H1 (cell line): Measurements from ENCODE around the gene ARHGAP10. TPM values are rescaled to one million over a fixed set of nuclear protein-coding genes. Genes with fewer than 3 reads are reported as not detected.

Source experiments
- CTCF ChIA-PET: fragments of 300-600 bp; sonication (Branson Sonifier 250); formaldehyde crosslinking; loops from one replicate; lab custom pipeline; 2021; ENCODE audit not compliant: partially characterized antibody; lab: Charles Lee
- POLR2A ChIA-PET: fragments of 300-600 bp; sonication (Branson Sonifier 250); formaldehyde crosslinking; loops from one replicate; lab custom pipeline; 2021; ENCODE audit warnings: inconsistent platforms; ENCODE audit not compliant: partially characterized antibody; lab: Charles Lee
- DNase-seq, 2 experiments: peaks; one replicate each; pipeline versions ENCODE4 v3.0.0 to v3.0.0-alpha.2; 2010 to 2022; ENCODE audit warnings: low spot score in 2 of 2, low read depth in 1 of 2, mixed read lengths in 1 of 2
- FAIRE-seq: peaks from 2 replicates; lab custom pipeline; 2011; peaks lifted over from hg19 to GRCh38; lab: Jason Lieb, UNC
- H2AFZ ChIP-seq: 2 replicates; pipeline ENCODE4 v1.8.1; 2012; ENCODE audit warnings: low read length, inconsistent platforms
- H2AK5ac ChIP-seq: 2 replicates; pipeline ENCODE4 v1.6.1; 2013; ENCODE audit warnings: low read depth, low read length
- H2BK120ac ChIP-seq: replicated peaks from 2 replicates; pipeline ENCODE3; 2013; ENCODE audit warnings: low read depth, low read length, inconsistent platforms
- H2BK12ac ChIP-seq: 2 replicates; pipeline ENCODE4 v1.6.1; 2013; ENCODE audit warnings: low read depth, low read length
- H2BK15ac ChIP-seq: 2 replicates; pipeline ENCODE4 v1.6.1; 2013; ENCODE audit warnings: low read length
- H2BK20ac ChIP-seq: 2 replicates; pipeline ENCODE4 v1.6.1; 2013; ENCODE audit warnings: low read length
- H2BK5ac ChIP-seq: 2 replicates; pipeline ENCODE4 v1.6.1; 2013; ENCODE audit warnings: low read depth, low read length
- H3K14ac ChIP-seq: 2 replicates; pipeline ENCODE4 v1.6.1; 2013; ENCODE audit warnings: inconsistent platforms; ENCODE audit not compliant: insufficient read length
- H3K18ac ChIP-seq: 2 replicates; pipeline ENCODE4 v1.6.1; 2013; ENCODE audit warnings: low read length; ENCODE audit errors: extremely low read depth
- H3K23ac ChIP-seq: 2 replicates; pipeline ENCODE4 v1.6.1; 2013; ENCODE audit warnings: inconsistent platforms; ENCODE audit not compliant: insufficient read length
- H3K23me2 ChIP-seq: 2 replicates; pipeline ENCODE4 v1.6.1; 2013; ENCODE audit warnings: low read depth, low read length
- H3K27ac ChIP-seq: 2 replicates; pipeline ENCODE4 v1.6.1; 2011; ENCODE audit warnings: low read depth, low read length, inconsistent platforms
- H3K27me3 ChIP-seq, 4 experiments: replicated peaks in 1 of 4; 1 replicate in 1 of 4; 2 replicates in 3 of 4; pipeline versions ENCODE4 v1.6.1 to v1.8.1; 2011 to 2013; ENCODE audit warnings: low read length in 3 of 4, mild to moderate bottlenecking in 3 of 4, inconsistent platforms in 2 of 4, mixed read lengths in 2 of 4, moderate library complexity in 1 of 4; ENCODE audit not compliant: control insufficient read depth in 3 of 4, insufficient read depth in 3 of 4; ENCODE audit errors: extremely low read depth in 1 of 4
- H3K36me3 ChIP-seq, 4 experiments: 2 replicates each; pipeline versions ENCODE4 v1.6.1 to v1.8.1; 2011 to 2013; ENCODE audit warnings: mild to moderate bottlenecking in 4 of 4, low read length in 3 of 4, moderate library complexity in 2 of 4, control low read depth in 1 of 4, inconsistent platforms in 1 of 4; ENCODE audit not compliant: insufficient read depth in 4 of 4, control insufficient read depth in 2 of 4
- H3K4ac ChIP-seq: replicated peaks from 2 replicates; pipeline ENCODE3; 2013; ENCODE audit warnings: low read length, low read depth, mixed read lengths, inconsistent platforms; ENCODE audit not compliant: insufficient read length
- H3K4me1 ChIP-seq, 4 experiments: replicated peaks in 1 of 4; 1 replicate in 1 of 4; 2 replicates in 3 of 4; pipeline versions ENCODE4 v1.6.1 to v1.8.1; 2011 to 2013; ENCODE audit warnings: low read length in 3 of 4, inconsistent platforms in 2 of 4, mixed read lengths in 1 of 4; ENCODE audit not compliant: insufficient read depth in 4 of 4, control insufficient read depth in 3 of 4
- H3K4me2 ChIP-seq, 2 experiments: 2 replicates each; pipeline versions ENCODE4 v1.6.1 to v1.8.1; 2011 to 2013; ENCODE audit warnings: low read depth in 2 of 2, low read length in 2 of 2, control low read depth in 1 of 2, inconsistent platforms in 1 of 2, mild to moderate bottlenecking in 1 of 2; ENCODE audit not compliant: insufficient read depth in 1 of 2
- H3K4me3 ChIP-seq, 4 experiments: fragments of 200-600, 300-600 bp in 1 of 4; sonication (generic), shearing (Covaris generic), sonication (Bioruptor Twin) in 1 of 4; 2 replicates each; pipeline versions ENCODE4 v1.5.1 to v1.8.1; 2011 to 2016; ENCODE audit warnings: low read length in 4 of 4, low read depth in 3 of 4, control low read depth in 2 of 4, inconsistent platforms in 2 of 4, mild to moderate bottlenecking in 2 of 4, mixed read lengths in 1 of 4, moderate library complexity in 1 of 4; ENCODE audit not compliant: insufficient read depth in 2 of 4; ENCODE audit errors: extremely low read depth in 1 of 4
- H3K56ac ChIP-seq: replicated peaks from 2 replicates; pipeline ENCODE3; 2013; ENCODE audit warnings: low read depth, mild to moderate bottlenecking, mixed read lengths, low read length, inconsistent platforms; ENCODE audit not compliant: insufficient read length
- H3K79me1 ChIP-seq: 2 replicates; pipeline ENCODE4 v1.6.1; 2013; ENCODE audit warnings: low read depth, low read length, control low read depth
- H3K79me2 ChIP-seq, 2 experiments: 2 replicates each; pipeline versions ENCODE4 v1.6.1 to v1.8.1; 2012 to 2013; ENCODE audit warnings: low read length in 2 of 2, mild to moderate bottlenecking in 2 of 2, inconsistent platforms in 1 of 2; ENCODE audit not compliant: insufficient read depth in 2 of 2, control insufficient read depth in 1 of 2
- H3K9ac ChIP-seq, 4 experiments: replicated peaks in 1 of 4; 1 replicate in 1 of 4; 2 replicates in 3 of 4; pipeline versions ENCODE4 v1.6.1 to v1.8.1; 2011 to 2013; ENCODE audit warnings: low read depth in 3 of 4, low read length in 3 of 4, control low read depth in 2 of 4, mild to moderate bottlenecking in 2 of 4, moderate library complexity in 2 of 4, inconsistent platforms in 1 of 4; ENCODE audit errors: extremely low read depth in 1 of 4
- H3K9me3 ChIP-seq, 2 experiments: 2 replicates each; pipeline versions ENCODE4 v1.6.1 to v1.8.1; 2012 to 2013; ENCODE audit warnings: mild to moderate bottlenecking in 2 of 2, moderate library complexity in 2 of 2, control low read depth in 1 of 2, inconsistent platforms in 1 of 2, low read depth in 1 of 2, low read length in 1 of 2, mixed read lengths in 1 of 2; ENCODE audit not compliant: insufficient read depth in 2 of 2
- H4K20me1 ChIP-seq, 2 experiments: replicated peaks in 1 of 2; 2 replicates each; pipeline versions ENCODE3 to v1.8.1; 2011 to 2013; ENCODE audit warnings: inconsistent platforms in 2 of 2, low read length in 2 of 2, mild to moderate bottlenecking in 1 of 2; ENCODE audit not compliant: insufficient read depth in 2 of 2, control insufficient read depth in 1 of 2
- H4K5ac ChIP-seq: 2 replicates; pipeline ENCODE4 v1.6.1; 2013; ENCODE audit warnings: low read length, low read depth, mixed read lengths, inconsistent platforms; ENCODE audit not compliant: insufficient read length
- H4K8ac ChIP-seq: 2 replicates; pipeline ENCODE4 v1.8.0; 2013; ENCODE audit warnings: mild to moderate bottlenecking, moderate library complexity, low read length, inconsistent platforms; ENCODE audit not compliant: insufficient read depth; ENCODE audit errors: extremely low read depth
- H4K91ac ChIP-seq: replicated peaks from 2 replicates; pipeline ENCODE3; 2013; ENCODE audit warnings: low read length, mixed read lengths, inconsistent platforms; ENCODE audit not compliant: insufficient read length
- ASH2L ChIP-seq: fragments of 200-600, 300-600 bp; sonication (generic); IDR thresholded peaks from one replicate; pipeline ENCODE4 v1.7.1; 2017; ENCODE audit warnings: low read length
- CBX8 ChIP-seq: fragments of 300-800, 300-1000 bp; sonication (generic); IDR thresholded peaks from 2 replicates; pipeline ENCODE4 v1.7.1; 2016; ENCODE audit warnings: low read depth, low read length, borderline replicate concordance
- CREB1 ChIP-seq: IDR thresholded peaks from 2 replicates; pipeline ENCODE4 v1.6.1; 2012; ENCODE audit warnings: inconsistent platforms
- EZH2 ChIP-seq: fragments of 200-600 bp; sonication (generic); IDR thresholded peaks from 2 replicates; pipeline ENCODE4 v1.7.1; 2012; ENCODE audit warnings: low read depth, mild to moderate bottlenecking, moderate library complexity, low read length, inconsistent platforms; ENCODE audit not compliant: severe bottlenecking
- GTF2F1 ChIP-seq: IDR thresholded peaks from 2 replicates; pipeline ENCODE4 v1.6.1; 2012; ENCODE audit warnings: low read depth, low read length, improper control_type of control experiment, borderline replicate concordance
- MAFK ChIP-seq: IDR thresholded peaks from 2 replicates; pipeline ENCODE4 v1.6.1; 2012; ENCODE audit warnings: low read depth, mild to moderate bottlenecking, improper control_type of control experiment, low read length
- POLR2A ChIP-seq, 2 experiments: IDR thresholded peaks; 1 replicate in 1 of 2; 2 replicates in 1 of 2; pipeline ENCODE4 v1.6.1; 2011; ENCODE audit warnings: low read depth in 2 of 2, low read length in 2 of 2, mild to moderate bottlenecking in 2 of 2; ENCODE audit errors: control extremely low read depth in 1 of 2
- RBBP5 ChIP-seq: IDR thresholded peaks from 2 replicates; pipeline ENCODE4 v1.7.1; 2012; ENCODE audit warnings: low read depth, mild to moderate bottlenecking, inconsistent platforms, low read length, moderate library complexity, borderline replicate concordance
- RFX5 ChIP-seq: IDR thresholded peaks from 2 replicates; pipeline ENCODE4 v1.6.1; 2011; ENCODE audit warnings: low read depth, low read length, improper control_type of control experiment, borderline replicate concordance
- RNF2 ChIP-seq: fragments of 200-900, 300-1000 bp; sonication (generic); IDR thresholded peaks from 2 replicates; pipeline ENCODE4 v1.7.1; 2016; ENCODE audit warnings: borderline replicate concordance, low read depth, mild to moderate bottlenecking, antibody characterized with exemption, low read length; ENCODE audit not compliant: poor library complexity, severe bottlenecking; ENCODE audit errors: missing control alignments
- RXRA ChIP-seq: IDR thresholded peaks from 2 replicates; pipeline ENCODE4 v1.6.1; 2011; ENCODE audit warnings: low read depth, mild to moderate bottlenecking, low read length, moderate library complexity; ENCODE audit not compliant: insufficient read depth
- TCF12 ChIP-seq: IDR thresholded peaks from 2 replicates; pipeline ENCODE4 v1.6.1; 2011; ENCODE audit warnings: low read depth, mild to moderate bottlenecking, low read length
- WGBS, 2 experiments: shearing (Covaris generic) in 1 of 2; methylation state at CpG; one replicate each; pipeline versions ENCODE4 v1.1.6 to v1.1.7; 2013 to 2015; ENCODE audit warnings: low lambda C conversion rate in 2 of 2, mixed read lengths in 2 of 2, inconsistent platforms in 1 of 2, low coverage in 1 of 2, missing lambda C conversion rate in 1 of 2; ENCODE audit not compliant: insufficient replicate concordance in 2 of 2, insufficient coverage in 1 of 2, insufficient read length in 1 of 2; ENCODE audit errors: extremely low coverage in 1 of 2, missing lambda C conversion rate in 1 of 2; 5-methylcytosine and 5-hydroxymethylcytosine counted together
- polyA plus RNA-seq, 7 experiments: library from polyadenylated mRNA; depleted of rRNA in 3 of 7; stranded (reverse) in 5 of 7; unstranded in 2 of 7; fragments of >200 nt in 5 of 7; fragments of 200-250 nt in 2 of 7; gene quantifications; 1 replicate in 5 of 7; 2 replicates in 1 of 7; 4 replicates in 1 of 7; pipeline versions ENCODE4 v1.2.1 to v1.2.3, GENCODE V29; 2011 to 2013; ENCODE audit warnings: missing spikeins in 2 of 7, mixed read lengths in 2 of 7
- total RNA-seq: library from RNA; stranded (reverse); fragmentation: NEBNext Ultra II Directional; extraction: Animal tissue kit (Norgen Biotek cat#: 25700); gene quantifications from 2 replicates; pipeline ENCODE4 v1.2.1, GENCODE V29; 2021
- TF ChIP-seq, protein P1 (sequence below): IDR thresholded peaks from 2 replicates; pipeline ENCODE4 v1.6.1; 2012; ENCODE audit warnings: inconsistent platforms

ARHGAP10 gene
- total and polyA plus RNA-seq, 2 of the 8 experiments (the other 6 are each of a cell fraction or from before 2014, with no cell fraction given), result 3.7 to 6.1 TPM

DNA sequence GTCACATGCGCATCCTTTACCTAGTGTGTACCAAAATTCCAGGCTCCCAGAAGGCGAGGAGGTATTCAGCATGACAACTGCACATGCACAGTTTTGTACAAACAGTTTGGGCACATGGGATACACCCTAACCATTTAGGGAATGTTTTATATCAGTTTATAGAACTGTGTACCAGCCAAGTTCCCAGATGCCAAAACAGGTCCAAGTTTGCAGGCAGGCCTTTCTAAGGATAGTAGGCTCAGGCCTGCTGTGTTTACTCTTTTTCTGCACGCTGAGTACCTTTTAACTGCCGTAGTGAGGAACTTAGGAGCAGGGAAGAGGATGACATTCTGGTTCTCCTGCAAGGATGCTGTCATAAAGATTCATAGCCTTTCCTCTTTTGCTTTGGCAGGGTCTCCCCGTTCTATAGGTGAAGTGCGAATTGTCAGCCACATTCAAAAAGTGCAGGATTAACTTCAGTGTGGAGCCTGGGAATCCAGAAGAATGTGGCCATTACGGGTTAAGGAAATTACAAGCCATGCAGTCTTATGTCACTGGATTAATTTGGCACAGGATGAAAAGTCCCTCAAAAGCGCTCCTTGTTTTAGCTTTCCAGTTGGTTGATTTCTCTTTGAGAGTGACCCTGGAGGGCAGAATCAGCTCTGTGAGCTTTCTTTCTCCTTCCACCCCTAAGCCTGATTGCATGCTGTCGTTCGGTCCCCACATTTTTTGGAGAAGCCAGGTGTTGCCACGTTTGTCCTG lies 259.8 kb downstream of the ARHGAP10 start:
- no peaks in the 10 kb centered on the region for H3K23me2 ChIP-seq
- 0 out of 2 replicates have a peak overlapping the region, but pooled peaks have one; percentile 50 for H2BK15ac ChIP-seq
- no peak overlapping the region for H3K4ac ChIP-seq
- no peak overlapping the region for H2BK12ac ChIP-seq
- no peaks in the 10 kb centered on the region for H3K9me3 ChIP-seq
- no peak overlapping the region for H3K23ac ChIP-seq
- no peaks in the 10 kb centered on the region for H3K36me3 ChIP-seq
- H3K14ac ChIP-seq, result no peak overlapping the region
- no peak overlapping the region for H3K18ac ChIP-seq
- 87% methylated on average over 11 of the region's 11 CpGs; no CpG with 5 or more reads in 1 of the 2 experiments for WGBS, 2 experiments
- H3K27me3 ChIP-seq, result no peaks in the 10 kb centered on the region; a peak in 1 of 7 replicates
- no peaks in the 10 kb centered on the region for H3K79me2 ChIP-seq
- no peak overlapping the region for H2BK120ac ChIP-seq
- no peak overlapping the region for H3K4me3 ChIP-seq
- DNase-seq (no peak), FAIRE-seq (no peak)
- no peak overlapping the region for H2BK20ac ChIP-seq
- no peak overlapping the region for H4K8ac ChIP-seq
- no peaks in the 10 kb centered on the region for H4K20me1 ChIP-seq
- H3K4me1 ChIP-seq, result peaks cover 0 to 14% (median 7%) of the 10 kb centered on the region in 4 experiments; a peak in 4 of 7 replicates
- H2BK5ac ChIP-seq, result no peak overlapping the region
- H4K91ac ChIP-seq, result no peak overlapping the region
- H4K5ac ChIP-seq, result no peak overlapping the region
- no peak overlapping the region for H3K56ac ChIP-seq
- POLR2A ChIA-PET, result no interaction called here
- no peak overlapping the region for H2AFZ ChIP-seq
- CTCF ChIA-PET, result interaction anchor here (0.6 kb wide), 1 partner anchor 43 kb away, joined by 3 read pairs; no protein-coding TSS in a partner anchor
- H3K9ac ChIP-seq, result no peak overlapping the region
- H3K27ac ChIP-seq, result no peak overlapping the region
- no peaks in the 10 kb centered on the region; the same call in 1 of the 2 replicates for H3K79me1 ChIP-seq
- no peak overlapping the region for H3K4me2 ChIP-seq
- no peak overlapping the region for H2AK5ac ChIP-seq
- TF ChIP-seq MAFK (no peak), CBX8 (no peak), TCF12 (no peak), CREB1 (no peak), RBBP5 (no peak), GTF2F1 (no peak), RXRA (no peak), RFX5 (no peak), ASH2L (no peak), EZH2 (no peak), POLR2A (IDR thresholded peaks at IDR 0.05; ENCODE audit: control extremely low read depth in 1 of 2, low read depth in 2 of 2, low read length in 2 of 2) (no peak), RNF2 (no peak)
- TF ChIP-seq, protein P1, sequence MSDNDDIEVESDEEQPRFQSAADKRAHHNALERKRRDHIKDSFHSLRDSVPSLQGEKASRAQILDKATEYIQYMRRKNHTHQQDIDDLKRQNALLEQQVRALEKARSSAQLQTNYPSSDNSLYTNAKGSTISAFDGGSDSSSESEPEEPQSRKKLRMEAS, result no peak
